Suppressor macrophage treated with lipopolysaccharide for 1 hour (primary cell): ENCODE data around the gene VEZT.
"Not testable (repeated sequence)": the region's sequence is repeated elsewhere in the genome, so short reads cannot be mapped to it uniquely, and the experiment has no call there.

ENCODE experiments used
- DNase-seq, 3 donors: peaks; one replicate each; pipeline ENCODE4 v3.0.0-alpha.2; 2020 to 2022

VEZT gene

GRCh38 chr12:95262808-95263207, 45.2 kb downstream of the VEZT start:
- DNase-seq, result no peak

- no peak for DNase-seq
Measured at GRCh38 chr12:95265765-95266164, 48.2 kb downstream of the VEZT start.

- DNase-seq, result no peak
Measured at GRCh38 chr12:95266254-95266653, 48.6 kb downstream of the VEZT start.

GRCh38 chr12:95269892-95270291, 52.3 kb downstream of the VEZT start:
- no peak for DNase-seq

- DNase-seq, result no peak
Measured at GRCh38 chr12:95271465-95271864, 53.9 kb downstream of the VEZT start.

GRCh38 chr12:95277139-95277538, 59.5 kb downstream of the VEZT start:
- no peak for DNase-seq

GRCh38 chr12:95279856-95280255, 62.2 kb downstream of the VEZT start:
- DNase-seq, result no peak

- no peak for DNase-seq
Measured at GRCh38 chr12:95282266-95282665, 64.7 kb downstream of the VEZT start.

- no peak for DNase-seq
Measured at GRCh38 chr12:95283371-95283770, 65.8 kb downstream of the VEZT start.

GRCh38 chr12:95286713-95287112, 69.1 kb downstream of the VEZT start:
- no peak for DNase-seq

GRCh38 chr12:95291501-95291900, 73.9 kb downstream of the VEZT start:
- no peak for DNase-seq

- no peak for DNase-seq
Measured at GRCh38 chr12:95298916-95299315, 81.3 kb downstream of the VEZT start.

- DNase-seq, result no peak
Measured at GRCh38 chr12:95300286-95300685, 82.7 kb downstream of the VEZT start.

- DNase-seq, result no peak
Measured at GRCh38 chr12:95303476-95303875, 85.9 kb downstream of the VEZT start.

- DNase-seq, result no peak
Measured at GRCh38 chr12:95304673-95305198, 87.1 kb downstream of the VEZT start.

GRCh38 chr12:95312656-95313055, 95.0 kb downstream of the VEZT start:
- DNase-seq, result no peak

- not testable (repeated sequence) for DNase-seq
Measured at GRCh38 chr12:95314756-95315155, 97.1 kb downstream of the VEZT start.

- no peak for DNase-seq
Measured at GRCh38 chr12:95316798-95317197, 99.2 kb downstream of the VEZT start.

- DNase-seq, result no peak
Measured at GRCh38 chr12:95318071-95318545, 100.5 kb downstream of the VEZT start.

GRCh38 chr12:95319694-95320331, 102.2 kb downstream of the VEZT start:
- no peak for DNase-seq

- no peak for DNase-seq
Measured at GRCh38 chr12:95321516-95322246, 104.1 kb downstream of the VEZT start.

- DNase-seq, result no peak
Measured at GRCh38 chr12:95322326-95322725, 104.7 kb downstream of the VEZT start.

GRCh38 chr12:95323212-95323611, 105.6 kb downstream of the VEZT start:
- no peak for DNase-seq

GRCh38 chr12:95324246-95324645, 106.6 kb downstream of the VEZT start:
- DNase-seq, result not testable (repeated sequence)
